ENCODE measurements around the gene PSME1. TPM values are rescaled to one million over a fixed set of nuclear protein-coding genes. Genes with fewer than 3 reads are reported as not detected.

Gene PSME1
- total and polyA plus RNA-seq, 2 of the 13 experiments (the other 11 are each of a cell fraction or from before 2014, with no cell fraction given), result 159 to 608 TPM

- TF ChIP-seq ARID4A (CRISPR knock-in tag; IDR thresholded peaks at IDR 0.05; ENCODE audit: borderline replicate concordance), result no peak
- TF ChIP-seq HOXA7 (CRISPR knock-in tag; IDR thresholded peaks at IDR 0.05), result no peak
- no peak for TF ChIP-seq JDP2 (CRISPR knock-in tag; IDR thresholded peaks at IDR 0.05; ENCODE audit: borderline replicate concordance)
- TF ChIP-seq RFX3 (CRISPR knock-in tag; IDR thresholded peaks at IDR 0.05), result no peak; the same call in 1 of the 2 replicates
- no peak for TF ChIP-seq ZNF296 (CRISPR knock-in tag; conservative IDR thresholded peaks at IDR 0.05)
- peak; percentile 95; the same call in 1 of the 2 replicates for TF ChIP-seq ZSCAN29 (CRISPR knock-in tag; conservative IDR thresholded peaks at IDR 0.05)
- no peak for TF ChIP-seq ZMYM4 (CRISPR knock-in tag; IDR thresholded peaks at IDR 0.05)
- no peak for TF ChIP-seq ZNF589 (CRISPR knock-in tag; conservative IDR thresholded peaks at IDR 0.05)
- TF ChIP-seq SKI (IDR thresholded peaks at IDR 0.05; ENCODE audit: partially characterized antibody), result peak; percentile 83
- peak; percentile 99 for TF ChIP-seq TOPORS (CRISPR knock-in tag; IDR thresholded peaks at IDR 0.05)
- peak; percentile 84 for TF ChIP-seq ZNF580 (CRISPR knock-in tag; IDR thresholded peaks at IDR 0.05; ENCODE audit: borderline replicate concordance, low read depth)
- TF ChIP-seq ZKSCAN5 (CRISPR knock-in tag; IDR thresholded peaks at IDR 0.05), result no peak
- TF ChIP-seq TBP (CRISPR knock-in tag; IDR thresholded peaks at IDR 0.05), result no peak
- peak; percentile 73; the same call in 1 of the 2 replicates for TF ChIP-seq GMEB2 (CRISPR knock-in tag; IDR thresholded peaks at IDR 0.05; ENCODE audit: low read depth)
- no peak for TF ChIP-seq ZBTB39 (CRISPR knock-in tag; IDR thresholded peaks at IDR 0.05)
- TF ChIP-seq SOX5 (CRISPR knock-in tag; IDR thresholded peaks at IDR 0.05; ENCODE audit: borderline replicate concordance), result no peak; the same call in 1 of the 2 replicates
- no peak; the same call in 1 of the 2 replicates for TF ChIP-seq ZNF484 (CRISPR knock-in tag; IDR thresholded peaks at IDR 0.05; ENCODE audit: borderline replicate concordance, low read depth)
- TF ChIP-seq ZNF563 (CRISPR knock-in tag; IDR thresholded peaks at IDR 0.05), result no peak
Observed at GRCh38 chr14:24141097-24141880, 5.3 kb downstream of the PSME1 start, which contains the start of gene EMC9 (continued).

All from HepG2 (cell line).